Measurements from ENCODE around the gene GPR179.

GPR179 gene

GRCh38 chr17:38341035-38341721, 2.6 kb downstream of the GPR179 start:
- in situ Hi-C loops (cut with HindIII; ENCODE audit: low pct_ligation_motif_present, low sequenced_read_pairs), result no loop called here
- Histone ChIP-seq H3K36me3 (replicated peaks) (no peaks in the 10 kb centered on the region), H3K27me3 (replicated peaks) (no peaks in the 10 kb centered on the region), H3K27ac (no peak overlapping the region), H3K4me3 (ENCODE audit: low read depth, low read length) (no peak overlapping the region)
- DNase-seq, result no peak
- TF ChIP-seq CTCF (IDR thresholded peaks at IDR 0.05; ENCODE audit: low read depth, low read length, missing control alignments), result no peak

- in situ Hi-C loops (cut with HindIII; ENCODE audit: low pct_ligation_motif_present, low sequenced_read_pairs), result no loop called here
- Histone ChIP-seq H3K36me3 (replicated peaks) (no peaks in the 10 kb centered on the region), H3K4me3 (ENCODE audit: low read depth, low read length) (no peak overlapping the region), H3K27ac (no peak overlapping the region), H3K27me3 (replicated peaks) (no peaks in the 10 kb centered on the region)
- no peak for DNase-seq
- TF ChIP-seq CTCF (IDR thresholded peaks at IDR 0.05; ENCODE audit: low read depth, low read length, missing control alignments), result no peak
Observed at GRCh38 chr17:38339891-38340290, 3.9 kb downstream of the GPR179 start.

- in situ Hi-C loops (cut with HindIII; ENCODE audit: low pct_ligation_motif_present, low sequenced_read_pairs), result no loop called here
- Histone ChIP-seq H3K27me3 (replicated peaks) (peaks cover 2% of the 10 kb centered on the region), H3K27ac (no peak overlapping the region), H3K4me3 (ENCODE audit: low read depth, low read length) (no peak overlapping the region), H3K36me3 (replicated peaks) (no peaks in the 10 kb centered on the region)
- no peak for DNase-seq
- TF ChIP-seq CTCF (IDR thresholded peaks at IDR 0.05; ENCODE audit: low read depth, low read length, missing control alignments), result no peak
Observed at GRCh38 chr17:38338535-38338934, 5.2 kb downstream of the GPR179 start.

- no peaks in the 10 kb centered on the region for H3K36me3 ChIP-seq (replicated peaks)
- H3K4me3 ChIP-seq (ENCODE audit: low read depth, low read length), result no peak overlapping the region
- in situ Hi-C loops (cut with HindIII; ENCODE audit: low pct_ligation_motif_present, low sequenced_read_pairs), result no loop called here
- H3K27me3 ChIP-seq (replicated peaks), result peaks cover 4% of the 10 kb centered on the region
- H3K27ac ChIP-seq, result no peak overlapping the region
- no peak for DNase-seq
- TF ChIP-seq CTCF (IDR thresholded peaks at IDR 0.05; ENCODE audit: low read depth, low read length, missing control alignments), result no peak
Observed at GRCh38 chr17:38338053-38338452, 5.7 kb downstream of the GPR179 start.

- in situ Hi-C loops (cut with HindIII; ENCODE audit: low pct_ligation_motif_present, low sequenced_read_pairs), result no loop called here
Observed at GRCh38 chr17:38336838-38337237, 6.9 kb downstream of the GPR179 start.

More at GRCh38 chr17:38336838-38337237, 6.9 kb downstream of the GPR179 start:
- TF ChIP-seq CTCF (IDR thresholded peaks at IDR 0.05; ENCODE audit: low read depth, low read length, missing control alignments), result no peak
- no peak for DNase-seq
- Histone ChIP-seq H3K36me3 (replicated peaks) (no peaks in the 10 kb centered on the region), H3K4me3 (ENCODE audit: low read depth, low read length) (no peak overlapping the region), H3K27ac (no peak overlapping the region), H3K27me3 (replicated peaks) (peaks cover 4% of the 10 kb centered on the region)
